BJ (cell line): ENCODE results near the gene CRTC1. TPM values are rescaled to one million over a fixed set of nuclear protein-coding genes. Genes with fewer than 3 reads are reported as not detected.
A peak's percentile ranks its signal among the peaks of the same experiment; 100 is the strongest.

Source experiments
- CTCF ChIA-PET: fragments of 350-600 bp; formaldehyde crosslinking; extraction: SDS; loops from one replicate; lab custom pipeline; 2021; ENCODE audit warnings: antibody characterized with exemption, inconsistent platforms; lab: Yijun Ruan, JAX
- POLR2A ChIA-PET: fragments of 300-600 bp; sonication (Branson Sonifier 250); formaldehyde crosslinking; extraction: SDS; loops from one replicate; lab custom pipeline; 2021; ENCODE audit warnings: antibody characterized with exemption; lab: Charles Lee
- DNase-seq: peaks from one replicate; pipeline ENCODE4 v3.0.0-alpha.2; 2011; ENCODE audit warnings: low read depth
- H3K27me3 ChIP-seq: 2 replicates; pipeline ENCODE4 v1.6.0; 2011; ENCODE audit warnings: low read length; ENCODE audit not compliant: control insufficient read depth, insufficient read depth
- H3K36me3 ChIP-seq: 2 replicates; pipeline ENCODE4 v1.5.1; 2011; ENCODE audit warnings: low read length; ENCODE audit not compliant: control insufficient read depth, insufficient read depth
- H3K4me3 ChIP-seq: 2 replicates; pipeline ENCODE4 v1.5.1; 2011; ENCODE audit warnings: low read depth, mild to moderate bottlenecking, control low read depth, low read length
- CTCF ChIP-seq: IDR thresholded peaks from 2 replicates; pipeline ENCODE4 v1.5.1; 2011; ENCODE audit warnings: low read depth, mild to moderate bottlenecking, control low read depth, inconsistent platforms, low read length, moderate library complexity; ENCODE audit not compliant: insufficient read depth
- polyA plus RNA-seq: library from polyadenylated mRNA; depleted of rRNA; stranded (reverse); fragments of >200 nt; gene quantifications from 2 replicates; pipeline ENCODE4 v1.2.3, GENCODE V29; 2011

The CRTC1 gene
- polyA plus RNA-seq, 1 experiment = 1.5 TPM

GRCh38 chr19:18649371-18650020, 34.0 kb upstream of the CRTC1 start:
- H3K36me3 ChIP-seq = no peaks in the 10 kb centered on the region; the same call in 1 of the 2 replicates
- TF ChIP-seq CTCF = no peak
- CTCF ChIA-PET = interaction anchor here (1.1 to 2.0 kb wide), 2 partner anchors 9 to 61 kb away, joined by 3 to 5 read pairs; partner anchors contain the start of gene REX1BD
- H3K4me3 ChIP-seq = no peak overlapping the region
- H3K27me3 ChIP-seq = no peaks in the 10 kb centered on the region
- POLR2A ChIA-PET = no interaction called here
- no peak for DNase-seq

GRCh38 chr19:18650021-18650390, 33.5 kb upstream of the CRTC1 start:
- Histone ChIP-seq H3K4me3 (no peak overlapping the region), H3K27me3 (no peaks in the 10 kb centered on the region), H3K36me3 (no peaks in the 10 kb centered on the region; the same call in 1 of the 2 replicates)
- TF ChIP-seq CTCF = no peak
- DNase-seq = no peak
- ChIA-PET CTCF (interaction anchor here (1.0 to 2.0 kb wide), 3 partner anchors 9 to 62 kb away, joined by 3 to 5 read pairs (median 4); partner anchors contain the start of gene REX1BD), POLR2A (no interaction called here)

- CTCF ChIA-PET = interaction anchor here (1.0 kb wide), 1 partner anchor 55 kb away, joined by 4 read pairs; no protein-coding TSS in a partner anchor
- TF ChIP-seq CTCF = no peak
- POLR2A ChIA-PET = no interaction called here
- DNase-seq = peak; percentile 70
- H3K36me3 ChIP-seq = no peaks in the 10 kb centered on the region; the same call in 1 of the 2 replicates
- no peaks in the 10 kb centered on the region for H3K27me3 ChIP-seq
- H3K4me3 ChIP-seq = no peak overlapping the region
Observed at GRCh38 chr19:18650468-18651041, 32.9 kb upstream of the CRTC1 start.

- Histone ChIP-seq H3K36me3 (no peaks in the 10 kb centered on the region; the same call in 1 of the 2 replicates), H3K4me3 (no peak overlapping the region), H3K27me3 (no peaks in the 10 kb centered on the region)
- DNase-seq = no peak
- ChIA-PET CTCF (no interaction called here), POLR2A (no interaction called here)
- TF ChIP-seq CTCF = no peak
Observed at GRCh38 chr19:18651300-18651699, 32.2 kb upstream of the CRTC1 start.

- H3K27me3 ChIP-seq = no peaks in the 10 kb centered on the region
- no peak for DNase-seq
- CTCF ChIA-PET = no interaction called here
- POLR2A ChIA-PET = no interaction called here
- H3K36me3 ChIP-seq = no peaks in the 10 kb centered on the region; the same call in 1 of the 2 replicates
- TF ChIP-seq CTCF = no peak
- no peak overlapping the region for H3K4me3 ChIP-seq
Observed at GRCh38 chr19:18651733-18652132, 31.7 kb upstream of the CRTC1 start.
